OCI-LY7 (cell line): Measurements from ENCODE around the gene B3GNT9. TPM values are rescaled to one million over a fixed set of nuclear protein-coding genes. Genes with fewer than 3 reads are reported as not detected.

ENCODE experiments used
- BruUV-seq: library from RNA; stranded (reverse); fragments of 400-500 nt; replicated peaks from 2 replicates; lab custom pipeline; 2021; lab: Mats Ljungman, UMichigan
- CTCF ChIA-PET: fragments of 300-600 bp; sonication (Branson Sonifier 250); formaldehyde crosslinking; loops from one replicate; lab custom pipeline; 2022; ENCODE audit warnings: antibody characterized with exemption; ENCODE audit not compliant: unreplicated experiment; lab: Charles Lee
- POLR2A ChIA-PET: fragments of 300-600 bp; sonication (Branson Sonifier 250); formaldehyde crosslinking; loops from one replicate; lab custom pipeline; 2022; ENCODE audit warnings: antibody characterized with exemption; lab: Charles Lee
- DNase-seq: peaks from one replicate; pipeline ENCODE4 v3.0.0-alpha.2; 2015; ENCODE audit warnings: low spot score
- H2AFZ ChIP-seq: fragments of 200-600 bp; sonication (generic), shearing (Covaris generic); 2 replicates; pipeline ENCODE4 v1.6.1; 2014; ENCODE audit warnings: mild to moderate bottlenecking, antibody characterized with exemption, low read length, moderate library complexity
- H3K27ac ChIP-seq: fragments of 200-600 bp; sonication (generic); 2 replicates; pipeline ENCODE4 v1.5.1; 2014; ENCODE audit warnings: mixed run types, low read depth, mild to moderate bottlenecking, moderate library complexity, low read length, inconsistent platforms; ENCODE audit not compliant: poor library complexity, severe bottlenecking
- H3K36me3 ChIP-seq: fragments of 200-600 bp; sonication (generic); 2 replicates; pipeline ENCODE4 v1.6.1; 2014; ENCODE audit warnings: mild to moderate bottlenecking, antibody characterized with exemption, low read length, moderate library complexity, mixed read lengths; ENCODE audit not compliant: insufficient read depth
- H3K4me1 ChIP-seq: fragments of 200-600 bp; sonication (generic); 2 replicates; pipeline ENCODE4 v1.5.1; 2014; ENCODE audit warnings: mild to moderate bottlenecking, low read length; ENCODE audit not compliant: insufficient read depth, poor library complexity, severe bottlenecking
- H3K4me2 ChIP-seq: fragments of 200-600 bp; sonication (generic); 2 replicates; pipeline ENCODE4 v1.6.1; 2014; ENCODE audit warnings: mild to moderate bottlenecking, low read length
- H3K4me3 ChIP-seq: fragments of 200-600 bp; sonication (generic); 2 replicates; pipeline ENCODE4 v1.5.1; 2014; ENCODE audit warnings: mild to moderate bottlenecking, low read depth, low read length; ENCODE audit not compliant: poor library complexity, severe bottlenecking
- H3K79me2 ChIP-seq: fragments of 200-600 bp; sonication (generic); 2 replicates; pipeline ENCODE4 v1.6.1; 2016; ENCODE audit warnings: low read depth, mild to moderate bottlenecking, low read length, moderate library complexity, mixed read lengths; ENCODE audit not compliant: insufficient read depth
- H3K9me2 ChIP-seq: fragments of 200-600 bp; sonication (generic); 2 replicates; pipeline ENCODE4 v1.6.1; 2016; ENCODE audit warnings: mild to moderate bottlenecking, low read length, mixed read lengths; ENCODE audit not compliant: insufficient read depth
- H3K9me3 ChIP-seq: fragments of 200-600 bp; sonication (generic); 2 replicates; pipeline ENCODE4 v1.6.1; 2014; ENCODE audit warnings: mild to moderate bottlenecking, mixed run types, low read length, mixed read lengths
- H4K20me1 ChIP-seq: fragments of 200-600 bp; sonication (generic); 2 replicates; pipeline ENCODE4 v1.6.1; 2014; ENCODE audit warnings: mild to moderate bottlenecking, antibody characterized with exemption, low read length, moderate library complexity, mixed read lengths; ENCODE audit not compliant: insufficient read depth
- CTCF ChIP-seq: fragments of 200-600 bp; sonication (generic); conservative IDR thresholded peaks from 2 replicates; pipeline ENCODE4 v1.5.1; 2014; ENCODE audit warnings: mild to moderate bottlenecking, antibody characterized with exemption, low read length, moderate library complexity, mixed read lengths
- EZH2phosphoT487 ChIP-seq: fragments of 200-600 bp; sonication (generic); IDR thresholded peaks from 2 replicates; pipeline ENCODE4 v1.6.1; 2018; ENCODE audit warnings: low read depth, borderline replicate concordance, mild to moderate bottlenecking, mixed run types, antibody characterized with exemption, low read length, moderate library complexity, mixed read lengths
- intact Hi-C: fragments of 100-400 bp; cut with micrococcal nuclease; formaldehyde crosslinking; loops from one replicate; pipeline ENCODE4 v1.10.0; 2022; ENCODE audit not compliant: unreplicated experiment
- total RNA-seq, 2 experiments: library from RNA; depleted of rRNA in 1 of 2; stranded (reverse); fragments of >200 nt in 1 of 2; shearing (Covaris generic) in 1 of 2; gene quantifications; 2 replicates each; pipeline ENCODE4 v1.2.3, GENCODE V29; 2014 to 2022

The B3GNT9 gene
- total RNA-seq, 2 experiments from 2014 or later, result 1.1 to 2.7 TPM

DNA sequence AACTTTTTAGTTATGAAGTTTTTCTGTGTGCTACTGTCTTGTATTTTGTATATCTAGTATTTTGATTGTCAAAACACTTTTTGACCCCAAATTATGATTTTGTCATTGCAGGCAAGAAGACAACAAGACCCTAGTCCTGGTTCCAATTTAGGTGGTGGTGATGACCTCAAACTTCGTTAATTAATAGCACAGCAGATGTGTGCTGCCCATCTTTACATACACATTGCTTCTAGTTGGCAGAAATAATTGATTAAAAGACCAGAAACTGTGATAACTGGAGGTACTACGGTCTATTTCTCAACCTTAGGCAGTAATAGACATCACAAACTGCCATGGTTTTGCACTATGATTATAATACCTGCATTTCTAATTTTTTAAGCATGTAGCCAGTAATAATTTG lies 52.2 kb downstream of the B3GNT9 start:
- ChIA-PET POLR2A (interaction anchor here (0.7 kb wide), 2 partner anchors 19 to 72 kb away, joined by 3 to 4 read pairs; no protein-coding TSS in a partner anchor), CTCF (interaction anchor here (0.5 kb wide), 1 partner anchor 81 kb away, joined by 3 read pairs; no protein-coding TSS in a partner anchor)
- TF ChIP-seq CTCF (no peak), EZH2phosphoT487 (no peak)
- Histone ChIP-seq H3K79me2 (no peaks in the 10 kb centered on the region), H3K4me1 (no peaks in the 10 kb centered on the region), H2AFZ (no peak overlapping the region), H3K9me2 (no peaks in the 10 kb centered on the region), H4K20me1 (no peaks in the 10 kb centered on the region), H3K27ac (no peak overlapping the region), H3K36me3 (peaks cover 41% of the 10 kb centered on the region; the same call in 1 of the 2 replicates), H3K4me3 (no peak overlapping the region), H3K4me2 (no peak overlapping the region), H3K9me3 (no peaks in the 10 kb centered on the region)
- intact Hi-C loops, result no loop called here
- no peak for DNase-seq
- BruUV-seq, result no TSS peak

Other genes starting within 250 kb of the B3GNT9 start
- gene CDH16, start 232.1 kb downstream of the B3GNT9 start, total RNA-seq (2014; rRNA removed; shearing (Covaris generic)), result not detected in 2 replicates
- gene CDH16, start 232.1 kb downstream of the B3GNT9 start, total RNA-seq (2022), result not detected in 2 replicates
- gene RRAD, start 225.5 kb downstream of the B3GNT9 start, total RNA-seq (2014; rRNA removed; shearing (Covaris generic)), result 0.09 TPM in 1 of 2 replicates, not detected in the other
- not detected in 2 replicates for gene RRAD, start 225.5 kb downstream of the B3GNT9 start, total RNA-seq (2022)
- gene CIAO2B, start 216.6 kb downstream of the B3GNT9 start, total RNA-seq (2014; rRNA removed; shearing (Covaris generic)), result 132 and 133 TPM in 2 replicates
- 76.4 and 78.3 TPM in 2 replicates for gene CIAO2B, start 216.6 kb downstream of the B3GNT9 start, total RNA-seq (2022)
- 18.5 and 29.6 TPM in 2 replicates for gene CES2, start 215.5 kb downstream of the B3GNT9 start, total RNA-seq (2014; rRNA removed; shearing (Covaris generic))
- gene CES2, start 215.5 kb downstream of the B3GNT9 start, total RNA-seq (2022), result 27.6 and 30.7 TPM in 2 replicates
- 1.7 and 2.7 TPM in 2 replicates for gene CES3, start 189.7 kb downstream of the B3GNT9 start, total RNA-seq (2014; rRNA removed; shearing (Covaris generic))
- gene CES3, start 189.7 kb downstream of the B3GNT9 start, total RNA-seq (2022), result 1.4 and 1.9 TPM in 2 replicates
- gene CES4A, start 162.4 kb downstream of the B3GNT9 start, total RNA-seq (2014; rRNA removed; shearing (Covaris generic)), result 0.47 and 2.0 TPM in 2 replicates
- 0.38 and 0.41 TPM in 2 replicates for gene CES4A, start 162.4 kb downstream of the B3GNT9 start, total RNA-seq (2022)
- 93.5 and 187 TPM in 2 replicates for gene CBFB, start 121.8 kb downstream of the B3GNT9 start, total RNA-seq (2014; rRNA removed; shearing (Covaris generic))
- 151 and 154 TPM in 2 replicates for gene CBFB, start 121.8 kb downstream of the B3GNT9 start, total RNA-seq (2022)
- 12.6 and 16.8 TPM in 2 replicates for gene PHAF1, start 41.1 kb downstream of the B3GNT9 start, total RNA-seq (2014; rRNA removed; shearing (Covaris generic))
- 11.8 and 13.9 TPM in 2 replicates for gene PHAF1, start 41.1 kb downstream of the B3GNT9 start, total RNA-seq (2022)
- gene TRADD, start 8.9 kb upstream of the B3GNT9 start, total RNA-seq (2014; rRNA removed; shearing (Covaris generic)), result 11.3 and 11.6 TPM in 2 replicates
- 15.4 and 16.7 TPM in 2 replicates for gene TRADD, start 8.9 kb upstream of the B3GNT9 start, total RNA-seq (2022)
- gene FBXL8, start 9.0 kb upstream of the B3GNT9 start, total RNA-seq (2014; rRNA removed; shearing (Covaris generic)), result 5.8 and 7.3 TPM in 2 replicates
- 10.4 and 12.2 TPM in 2 replicates for gene FBXL8, start 9.0 kb upstream of the B3GNT9 start, total RNA-seq (2022)
- gene HSF4, start 13.7 kb upstream of the B3GNT9 start, total RNA-seq (2014; rRNA removed; shearing (Covaris generic)), result 8.1 and 12.8 TPM in 2 replicates
- gene HSF4, start 13.7 kb upstream of the B3GNT9 start, total RNA-seq (2022), result 16.2 and 17.0 TPM in 2 replicates
- gene NOL3, start 19.5 kb upstream of the B3GNT9 start, total RNA-seq (2014; rRNA removed; shearing (Covaris generic)), result 1.1 and 2.2 TPM in 2 replicates
- gene NOL3, start 19.5 kb upstream of the B3GNT9 start, total RNA-seq (2022), result 4.1 and 4.4 TPM in 2 replicates
- 18.0 and 22.9 TPM in 2 replicates for gene MATCAP1, start 33.0 kb upstream of the B3GNT9 start, total RNA-seq (2014; rRNA removed; shearing (Covaris generic))
- 39.6 and 42.3 TPM in 2 replicates for gene MATCAP1, start 33.0 kb upstream of the B3GNT9 start, total RNA-seq (2022)
- not detected in 2 replicates for gene EXOC3L1, start 39.1 kb upstream of the B3GNT9 start, total RNA-seq (2014; rRNA removed; shearing (Covaris generic))
- not detected in 2 replicates for gene EXOC3L1, start 39.1 kb upstream of the B3GNT9 start, total RNA-seq (2022)
- gene E2F4, start 41.2 kb upstream of the B3GNT9 start, total RNA-seq (2014; rRNA removed; shearing (Covaris generic)), result 139 and 157 TPM in 2 replicates
- 108 and 124 TPM in 2 replicates for gene E2F4, start 41.2 kb upstream of the B3GNT9 start, total RNA-seq (2022)
- 7.7 and 7.8 TPM in 2 replicates for gene ELMO3, start 48.1 kb upstream of the B3GNT9 start, total RNA-seq (2014; rRNA removed; shearing (Covaris generic))
- gene ELMO3, start 48.1 kb upstream of the B3GNT9 start, total RNA-seq (2022), result 7.6 and 9.0 TPM in 2 replicates
- 19.9 and 36.7 TPM in 2 replicates for gene TMEM208, start 76.1 kb upstream of the B3GNT9 start, total RNA-seq (2014; rRNA removed; shearing (Covaris generic))
- 22.5 and 26.4 TPM in 2 replicates for gene TMEM208, start 76.1 kb upstream of the B3GNT9 start, total RNA-seq (2022)
- gene FHOD1, start 96.5 kb upstream of the B3GNT9 start, total RNA-seq (2014; rRNA removed; shearing (Covaris generic)), result 16.0 and 16.5 TPM in 2 replicates
- gene FHOD1, start 96.5 kb upstream of the B3GNT9 start, total RNA-seq (2022), result 44.1 and 55.0 TPM in 2 replicates
- 0.36 and 2.7 TPM in 2 replicates for gene SLC9A5, start 98.0 kb upstream of the B3GNT9 start, total RNA-seq (2014; rRNA removed; shearing (Covaris generic))
- gene SLC9A5, start 98.0 kb upstream of the B3GNT9 start, total RNA-seq (2022), result 3.6 and 4.2 TPM in 2 replicates
- gene PLEKHG4, start 128.5 kb upstream of the B3GNT9 start, total RNA-seq (2014; rRNA removed; shearing (Covaris generic)), result not detected in 2 replicates
- 0.51 and 1.3 TPM in 2 replicates for gene PLEKHG4, start 128.5 kb upstream of the B3GNT9 start, total RNA-seq (2022)
- gene KCTD19, start 175.7 kb upstream of the B3GNT9 start, total RNA-seq (2014; rRNA removed; shearing (Covaris generic)), result not detected in 2 replicates
- gene KCTD19, start 175.7 kb upstream of the B3GNT9 start, total RNA-seq (2022), result 0.17 and 1.4 TPM in 2 replicates
- not detected in 2 replicates for gene LRRC36, start 175.8 kb upstream of the B3GNT9 start, total RNA-seq (2014; rRNA removed; shearing (Covaris generic))
- gene LRRC36, start 175.8 kb upstream of the B3GNT9 start, total RNA-seq (2022), result not detected in 2 replicates
- gene TPPP3, start 242.5 kb upstream of the B3GNT9 start, total RNA-seq (2014; rRNA removed; shearing (Covaris generic)), result not detected in 2 replicates
- not detected in 2 replicates for gene TPPP3, start 242.5 kb upstream of the B3GNT9 start, total RNA-seq (2022)